Fibroblast of lung (primary cell): ENCODE measurements around the gene KIAA1328.

Experiments
- CTCF ChIP-seq, 2 donors: IDR thresholded peaks in 1 of 2; conservative IDR thresholded peaks in 1 of 2; 1 replicate in 1 of 2; 2 replicates in 1 of 2; pipeline ENCODE4 v1.5.1; 2011 to 2012; ENCODE audit warnings: low read length in 2 of 2, control low read depth in 1 of 2, inconsistent platforms in 1 of 2, low read depth in 1 of 2, mild to moderate bottlenecking in 1 of 2
- EZH2 ChIP-seq: IDR thresholded peaks from 2 replicates; pipeline ENCODE4 v1.5.1; 2012; ENCODE audit warnings: low read length, control low read depth, mild to moderate bottlenecking; ENCODE audit errors: missing control alignments

- TF ChIP-seq CTCF (conservative IDR thresholded peaks at IDR 0.05 in 1 of 2, IDR thresholded peaks at IDR 0.05 in 1 of 2; ENCODE audit: low read depth in 1 of 2, low read length in 2 of 2) (no peak), EZH2 (no peak)
Observed at GRCh38 chr18:36953047-36953446, 124.1 kb downstream of the KIAA1328 start.
